Activated naive CD4-positive, alpha-beta T cell (primary cell): Measurements from ENCODE around the gene CUTA.

ENCODE experiments used
- DNase-seq, 4 experiments: peaks; one replicate each; lab custom pipeline; 2025; lab: John Stamatoyannopoulos, UW

Gene CUTA

GRCh38 chr6:33439956-33440648 lies 22.2 kb upstream of the CUTA start:
- DNase-seq = no peak

- no peak for DNase-seq
These were observed 21.2 kb upstream of the CUTA start for GRCh38 chr6:33438978-33439594.

GRCh38 chr6:33437666-33438065 lies 19.8 kb upstream of the CUTA start:
- no peak for DNase-seq

GRCh38 chr6:33434961-33435360 lies 17.1 kb upstream of the CUTA start:
- no peak for DNase-seq

- no peak for DNase-seq
These were observed 15.8 kb upstream of the CUTA start for GRCh38 chr6:33433544-33434191.

- DNase-seq = no peak
These were observed 15.2 kb upstream of the CUTA start for GRCh38 chr6:33433001-33433543.

GRCh38 chr6:33432546-33432945 lies 14.6 kb upstream of the CUTA start:
- no peak for DNase-seq

- DNase-seq = no peak
These were observed 14.1 kb upstream of the CUTA start for GRCh38 chr6:33431880-33432541.

GRCh38 chr6:33430991-33431879 lies 13.3 kb upstream of the CUTA start:
- DNase-seq = peak; percentile 36 to 81 (median 57)

- no peak for DNase-seq
These were observed 12.4 kb upstream of the CUTA start for GRCh38 chr6:33430334-33430733.

GRCh38 chr6:33429750-33430052 lies 11.8 kb upstream of the CUTA start:
- DNase-seq = no peak

- DNase-seq = no peak
These were observed 11.3 kb upstream of the CUTA start for GRCh38 chr6:33428966-33429749.

GRCh38 chr6:33428224-33428965 lies 10.5 kb upstream of the CUTA start:
- no peak for DNase-seq

GRCh38 chr6:33427585-33428223 lies 9.8 kb upstream of the CUTA start:
- DNase-seq = peak in 2 of 4 experiments; percentile 29 to 65

- no peak for DNase-seq
These were observed 8.9 kb upstream of the CUTA start for GRCh38 chr6:33426590-33427511.

- peak; percentile 29 to 80 (median 64) for DNase-seq
These were observed 8.0 kb upstream of the CUTA start for GRCh38 chr6:33425668-33426577.
